H1 (cell line): ENCODE results near the gene FAM120C. TPM values are rescaled to one million over a fixed set of nuclear protein-coding genes. Genes with fewer than 3 reads are reported as not detected.

Experiments
- ASH2L ChIP-seq: fragments of 200-600, 300-600 bp; sonication (generic); IDR thresholded peaks from one replicate; pipeline ENCODE4 v1.7.1; 2017; ENCODE audit warnings: low read length
- BCL11A ChIP-seq, 2 experiments: IDR thresholded peaks; one replicate each; pipeline ENCODE4 v1.6.1; 2011; ENCODE audit warnings: low read depth in 2 of 2, low read length in 2 of 2, mild to moderate bottlenecking in 2 of 2
- BRCA1 ChIP-seq: IDR thresholded peaks from 2 replicates; pipeline ENCODE4 v1.6.1; 2012; ENCODE audit warnings: low read depth, low read length, improper control_type of control experiment
- CHD2 ChIP-seq: IDR thresholded peaks from 2 replicates; pipeline ENCODE4 v1.6.1; 2012; ENCODE audit warnings: low read length, improper control_type of control experiment
- EP300 ChIP-seq, 2 experiments: IDR thresholded peaks; 1 replicate in 1 of 2; 2 replicates in 1 of 2; pipeline ENCODE4 v1.6.1; 2011 to 2012; ENCODE audit warnings: low read depth in 2 of 2, low read length in 2 of 2, mild to moderate bottlenecking in 2 of 2, borderline replicate concordance in 1 of 2, inconsistent platforms in 1 of 2, moderate library complexity in 1 of 2
- EZH2 ChIP-seq: fragments of 200-600 bp; sonication (generic); IDR thresholded peaks from 2 replicates; pipeline ENCODE4 v1.7.1; 2012; ENCODE audit warnings: low read depth, mild to moderate bottlenecking, moderate library complexity, low read length, inconsistent platforms; ENCODE audit not compliant: severe bottlenecking
- GABPA ChIP-seq: IDR thresholded peaks from 2 replicates; pipeline ENCODE4 v1.6.1; 2011; ENCODE audit warnings: mild to moderate bottlenecking, low read length, moderate library complexity, borderline replicate concordance; ENCODE audit not compliant: insufficient read depth
- MAFK ChIP-seq: IDR thresholded peaks from 2 replicates; pipeline ENCODE4 v1.6.1; 2012; ENCODE audit warnings: low read depth, mild to moderate bottlenecking, improper control_type of control experiment, low read length
- MAX ChIP-seq: IDR thresholded peaks from 2 replicates; pipeline ENCODE4 v1.6.1; 2012; ENCODE audit warnings: inconsistent platforms
- SIX5 ChIP-seq: IDR thresholded peaks from 2 replicates; pipeline ENCODE4 v1.6.1; 2011; ENCODE audit warnings: mild to moderate bottlenecking, low read depth, low read length
- SP1 ChIP-seq: IDR thresholded peaks from 2 replicates; pipeline ENCODE4 v1.6.1; 2011; ENCODE audit warnings: low read depth, low read length
- SRF ChIP-seq: IDR thresholded peaks from 2 replicates; pipeline ENCODE4 v1.6.1; 2011; ENCODE audit warnings: mild to moderate bottlenecking, low read depth, low read length, moderate library complexity
- polyA plus RNA-seq, 7 experiments: library from polyadenylated mRNA; depleted of rRNA in 3 of 7; stranded (reverse) in 5 of 7; unstranded in 2 of 7; fragments of >200 nt in 5 of 7; fragments of 200-250 nt in 2 of 7; gene quantifications; 1 replicate in 5 of 7; 2 replicates in 1 of 7; 4 replicates in 1 of 7; pipeline versions ENCODE4 v1.2.1 to v1.2.3, GENCODE V29; 2011 to 2013; ENCODE audit warnings: missing spikeins in 2 of 7, mixed read lengths in 2 of 7
- total RNA-seq: library from RNA; stranded (reverse); fragmentation: NEBNext Ultra II Directional; extraction: Animal tissue kit (Norgen Biotek cat#: 25700); gene quantifications from 2 replicates; pipeline ENCODE4 v1.2.1, GENCODE V29; 2021

Gene FAM120C
- total and polyA plus RNA-seq, 2 of the 8 experiments (the other 6 are each of a cell fraction or from before 2014, with no cell fraction given), result 4.4 to 8.1 TPM

DNA sequence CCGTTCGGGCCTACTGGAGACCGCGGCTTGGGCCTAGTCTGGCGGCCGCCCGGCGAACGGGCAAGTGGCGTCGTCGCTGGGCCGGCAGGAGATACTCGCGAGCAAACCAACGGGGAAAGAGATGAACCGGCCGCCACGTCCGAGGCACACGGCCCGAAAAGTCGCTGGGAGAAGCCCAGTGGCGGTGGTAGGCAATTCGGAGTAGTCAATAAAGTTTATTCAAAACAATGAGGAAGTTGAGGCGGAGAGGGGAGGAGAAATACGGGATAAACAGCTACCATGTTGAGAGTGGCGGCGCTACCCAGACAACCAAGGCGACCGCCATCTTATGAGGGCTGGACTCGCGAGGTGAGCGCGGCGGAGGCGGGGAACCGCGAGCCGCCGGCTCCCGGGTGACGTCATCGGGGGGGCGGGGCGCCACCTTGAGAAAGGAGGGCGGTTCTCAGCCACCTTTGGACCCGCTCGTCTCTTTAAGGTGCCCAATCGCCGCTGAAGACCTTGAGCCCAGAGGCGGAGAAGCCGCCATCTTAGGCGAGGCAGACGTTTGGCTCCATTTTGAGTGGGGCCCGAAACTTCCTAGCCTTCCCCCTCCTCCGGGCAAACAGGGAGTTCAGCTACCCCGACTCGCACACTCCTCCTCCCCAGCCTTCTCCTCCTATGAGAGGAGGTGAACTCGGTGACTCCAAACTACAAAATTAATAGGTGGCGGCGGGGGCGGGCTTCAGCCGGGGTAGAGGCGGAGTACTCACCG is 138.8 kb downstream of the FAM120C start, which contains the start of gene PHF8 (continued):
- TF ChIP-seq SRF (no peak), MAX (0 out of 2 replicates have a peak, but pooled peaks have one; percentile 10), CHD2 (peak; percentile 71), BCL11A (IDR thresholded peaks at IDR 0.05; ENCODE audit: low read depth in 2 of 2, low read length in 2 of 2) (no peak), SIX5 (no peak), MAFK (no peak), EZH2 (no peak), ASH2L (peak; percentile 64), EP300 (IDR thresholded peaks at IDR 0.05; ENCODE audit: borderline replicate concordance in 1 of 2, low read depth in 2 of 2, low read length in 2 of 2) (no peak), BRCA1 (no peak), SP1 (no peak), GABPA (no peak)
